Stimulated activated CD8-positive, alpha-beta memory T cell treated with anti-CD3 and anti-CD28 coated beads, Interleukin-12 subunit alpha, Interleukin-12 subunit beta, amount 100 ng/mL, for 1 hour (primary cell): ENCODE results near the gene DOK3.

Source experiments
- DNase-seq: peaks from one replicate; pipeline ENCODE4 v3.0.0-alpha.2; 2020; ENCODE audit warnings: low read depth

Gene DOK3

GRCh38 chr5:177479774-177480173 lies 29.9 kb downstream of the DOK3 start:
- DNase-seq, result no peak

- no peak for DNase-seq
These were observed 30.6 kb downstream of the DOK3 start for GRCh38 chr5:177478711-177479646.

- DNase-seq, result no peak
These were observed 31.7 kb downstream of the DOK3 start for GRCh38 chr5:177477701-177478477.

- DNase-seq, result no peak
These were observed 32.9 kb downstream of the DOK3 start for GRCh38 chr5:177476531-177477233.

- DNase-seq, result no peak
These were observed 33.8 kb downstream of the DOK3 start for GRCh38 chr5:177475563-177476427.

GRCh38 chr5:177474846-177475562 lies 34.6 kb downstream of the DOK3 start:
- DNase-seq, result no peak

- no peak for DNase-seq
These were observed 35.6 kb downstream of the DOK3 start for GRCh38 chr5:177474002-177474476.

GRCh38 chr5:177473443-177474001 lies 36.1 kb downstream of the DOK3 start, which contains the start of gene DBN1:
Gene DBN1, minus strand, starts transcription at chr5:177473634. Its CDS starts 113 bp downstream, at chr5:177473521.
- no peak for DNase-seq

GRCh38 chr5:177472460-177473442 lies 36.9 kb downstream of the DOK3 start:
- no peak for DNase-seq

- DNase-seq, result no peak
These were observed 37.8 kb downstream of the DOK3 start for GRCh38 chr5:177471610-177472356.

- DNase-seq, result no peak
These were observed 38.7 kb downstream of the DOK3 start for GRCh38 chr5:177470759-177471536.

- DNase-seq, result no peak
These were observed 39.7 kb downstream of the DOK3 start for GRCh38 chr5:177469750-177470525.

- no peak for DNase-seq
These were observed 40.7 kb downstream of the DOK3 start for GRCh38 chr5:177468685-177469628.

- no peak for DNase-seq
These were observed 41.3 kb downstream of the DOK3 start for GRCh38 chr5:177468329-177468684.

GRCh38 chr5:177467436-177467835 lies 42.2 kb downstream of the DOK3 start:
- no peak for DNase-seq

GRCh38 chr5:177466861-177467260 lies 42.8 kb downstream of the DOK3 start:
- no peak for DNase-seq
